Inflammatory macrophage (primary cell): ENCODE data around the gene ANKRD66.
A peak's percentile ranks its signal among the peaks of the same experiment; 100 is the strongest.
"Not testable (repeated sequence)": the region's sequence is repeated elsewhere in the genome, so short reads cannot be mapped to it uniquely, and the experiment has no call there.

Source experiments
- DNase-seq, 2 donors: peaks; one replicate each; pipeline ENCODE4 v3.0.0-alpha.2; 2020 to 2022

Gene ANKRD66

DNA sequence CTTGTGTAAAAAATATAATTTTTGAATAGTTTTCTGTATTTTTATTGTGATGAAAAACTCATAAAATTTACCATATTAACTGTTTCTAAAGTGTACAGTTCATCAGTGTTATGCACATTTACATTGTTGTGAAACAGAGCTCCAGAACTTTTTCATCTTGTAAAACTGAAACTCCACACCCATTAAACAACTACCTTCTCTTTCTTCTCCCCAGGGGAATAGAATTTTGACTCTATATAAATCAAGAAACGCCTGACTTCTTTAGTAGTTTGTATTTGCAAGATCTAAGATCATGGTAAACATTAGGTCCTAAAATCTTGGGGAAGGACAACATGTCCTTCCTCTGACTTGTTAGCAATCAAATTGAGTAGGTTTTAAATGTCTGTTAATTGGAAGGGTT is 9.1 kb downstream of the ANKRD66 start:
- DNase-seq = no peak

DNA sequence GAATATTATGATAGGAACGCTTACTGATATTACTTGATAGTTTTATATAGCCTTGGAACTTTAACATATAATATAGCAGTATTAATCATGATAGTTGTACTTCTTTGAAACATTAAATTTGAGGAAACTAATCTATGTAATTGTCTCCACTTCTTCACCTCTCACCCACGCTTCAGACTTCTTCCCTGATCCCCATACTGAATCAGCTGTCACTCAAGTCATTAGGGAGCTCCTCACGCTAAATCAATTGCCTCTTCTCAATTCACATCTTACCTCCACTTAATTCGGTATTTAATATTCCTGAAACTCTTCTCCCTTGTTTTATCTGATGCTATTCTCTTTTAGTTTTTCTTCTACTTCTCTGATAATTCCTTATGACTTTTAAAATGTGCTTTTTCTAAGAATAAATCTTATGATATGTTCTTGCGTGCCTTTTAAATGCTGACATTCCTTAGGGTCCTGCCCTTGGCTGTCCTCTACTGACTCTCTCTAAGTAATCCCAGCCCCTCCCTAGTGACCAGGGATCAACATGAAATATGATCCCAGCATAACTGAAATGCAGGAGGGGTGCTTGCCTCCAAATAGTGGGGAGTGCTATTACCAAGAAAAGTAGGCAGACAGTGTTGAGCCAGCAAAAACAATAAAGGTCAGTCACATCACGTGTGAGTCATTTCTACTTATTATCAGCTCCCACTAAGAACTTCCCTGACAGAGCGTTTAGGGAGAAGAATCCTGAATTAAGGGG is 9.9 kb downstream of the ANKRD66 start:
- DNase-seq = peak; percentile 67 to 81

DNA sequence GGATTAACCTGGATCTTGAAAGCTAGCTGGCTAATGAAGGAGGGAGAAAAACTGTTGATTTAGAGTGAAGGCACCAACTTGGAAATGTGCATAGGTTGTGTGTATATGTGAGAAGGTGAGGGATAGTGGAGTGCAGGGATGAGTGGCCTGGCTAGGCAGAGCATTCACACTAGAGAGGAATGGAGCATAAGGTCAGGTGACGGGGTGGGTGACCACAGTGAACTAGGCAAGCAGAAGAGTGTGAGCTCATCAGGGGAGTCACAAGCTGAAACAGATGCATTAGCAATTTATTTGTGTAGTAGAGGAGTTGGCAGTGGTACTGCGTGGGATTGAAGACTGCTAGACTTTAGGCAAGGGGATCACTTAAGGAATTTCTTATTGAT is 10.5 kb downstream of the ANKRD66 start:
- peak; percentile 70 to 89 for DNase-seq

DNA sequence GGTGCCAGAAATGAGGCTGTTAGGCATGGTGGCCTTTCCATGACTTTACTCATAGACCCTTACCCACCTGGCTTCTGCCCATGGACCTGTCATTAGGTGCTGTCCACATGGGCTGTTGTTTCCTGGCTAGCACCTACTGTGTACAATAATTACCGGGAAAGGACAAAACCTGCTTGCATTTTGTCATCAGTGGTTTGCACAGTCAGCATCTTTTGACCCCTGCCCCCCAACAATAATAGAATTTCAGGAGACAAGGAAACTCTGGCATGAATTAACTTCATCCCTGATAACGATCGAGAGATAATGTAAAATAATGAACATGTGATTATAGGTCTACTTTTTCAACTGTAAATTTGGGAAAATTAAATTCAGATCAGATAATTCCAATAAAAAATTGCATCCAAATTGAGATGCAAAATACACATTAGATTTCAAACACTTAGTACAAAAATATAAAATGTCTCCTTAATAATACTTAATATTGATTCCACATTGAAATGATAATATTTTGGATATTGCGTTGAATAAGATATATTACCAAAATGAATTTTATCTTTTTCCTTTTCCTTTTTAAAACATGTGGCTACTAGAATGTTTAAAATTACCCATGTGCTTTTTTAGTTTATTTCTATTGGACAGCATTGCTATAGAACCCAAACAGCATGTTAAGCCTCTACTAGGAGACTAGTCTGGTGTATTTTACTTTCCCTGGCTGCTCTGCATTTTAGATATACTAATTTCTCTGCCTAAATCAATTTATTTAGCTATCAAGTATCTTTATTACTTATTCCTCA is 12.4 kb downstream of the ANKRD66 start:
- no peak for DNase-seq

DNA sequence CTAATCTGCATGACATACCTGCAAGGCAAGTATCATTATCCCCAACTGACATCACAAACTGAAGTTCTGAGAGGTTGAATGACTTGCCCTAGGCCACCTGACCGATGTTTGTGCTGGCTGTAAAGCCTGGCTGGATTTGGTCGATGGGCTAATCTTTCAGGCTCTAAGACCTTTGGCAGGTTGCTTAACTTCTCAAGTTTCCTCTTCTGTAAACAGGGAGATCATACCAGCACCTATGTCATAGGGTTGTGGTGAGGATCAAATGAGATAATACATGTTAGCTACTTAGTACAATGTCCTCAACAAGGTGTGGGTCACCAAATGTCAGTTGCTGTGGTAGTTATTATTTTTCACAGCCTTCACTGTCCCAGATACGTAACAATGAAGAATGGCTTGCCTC is 14.2 kb downstream of the ANKRD66 start:
- DNase-seq = peak; percentile 49 to 66

DNA sequence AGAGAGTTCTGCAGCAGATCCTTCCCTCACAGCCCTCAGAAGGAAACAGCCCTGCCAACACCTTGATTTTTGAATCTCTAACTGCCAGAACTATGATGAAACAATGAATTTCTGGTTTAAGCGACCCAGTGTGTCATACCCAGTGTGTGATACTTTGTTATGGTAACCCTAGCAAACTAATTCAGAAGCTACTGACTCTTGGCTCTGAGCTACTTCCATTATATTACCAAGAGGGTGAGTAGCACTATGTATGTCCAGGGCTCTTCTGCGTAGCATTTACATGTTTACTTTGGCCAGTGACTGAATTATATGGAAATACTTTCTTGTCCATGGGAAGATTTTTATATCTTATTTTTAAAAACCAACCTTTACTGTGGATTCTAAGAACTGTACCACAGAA is 16.7 kb downstream of the ANKRD66 start:
- DNase-seq = no peak

DNA sequence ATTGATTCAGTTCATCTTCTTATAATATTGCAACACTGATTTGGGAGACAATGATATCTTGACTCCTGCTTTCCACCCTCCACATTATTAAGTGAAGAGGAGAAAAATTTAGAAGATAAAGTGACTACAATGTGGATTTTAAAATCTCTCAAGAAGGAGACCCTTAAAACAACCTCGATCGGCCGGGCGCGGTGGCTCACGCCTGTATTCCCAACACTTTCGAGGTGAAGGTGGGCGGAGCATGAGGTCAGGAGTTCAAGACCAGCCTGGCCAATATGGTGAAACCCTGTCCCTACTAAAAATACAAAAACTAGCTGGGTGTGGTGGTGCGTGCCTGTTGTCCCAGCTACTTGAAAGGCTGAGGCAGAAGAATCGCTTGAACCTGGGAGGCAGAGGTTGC is 17.5 kb downstream of the ANKRD66 start:
- DNase-seq = not testable (repeated sequence)

DNA sequence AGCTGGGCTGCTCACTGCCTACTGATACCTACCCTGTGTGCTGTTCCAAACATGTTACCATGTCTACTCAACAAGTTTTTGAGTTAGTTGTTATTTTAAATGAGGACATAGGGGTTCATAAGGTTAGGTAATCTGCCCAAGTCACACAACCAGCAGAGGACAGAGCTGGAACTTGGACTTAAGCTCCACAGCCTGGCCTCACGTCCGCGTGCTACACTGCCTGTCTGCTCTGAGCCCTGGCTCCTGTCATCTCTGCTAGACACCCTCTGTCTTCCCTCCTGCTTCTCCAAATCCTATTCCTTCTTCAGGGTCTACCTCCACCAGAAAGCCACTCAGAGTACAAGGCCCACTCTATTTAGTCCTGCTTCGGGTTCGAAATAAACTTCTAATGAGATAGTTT is 18.2 kb downstream of the ANKRD66 start:
- no peak for DNase-seq

DNA sequence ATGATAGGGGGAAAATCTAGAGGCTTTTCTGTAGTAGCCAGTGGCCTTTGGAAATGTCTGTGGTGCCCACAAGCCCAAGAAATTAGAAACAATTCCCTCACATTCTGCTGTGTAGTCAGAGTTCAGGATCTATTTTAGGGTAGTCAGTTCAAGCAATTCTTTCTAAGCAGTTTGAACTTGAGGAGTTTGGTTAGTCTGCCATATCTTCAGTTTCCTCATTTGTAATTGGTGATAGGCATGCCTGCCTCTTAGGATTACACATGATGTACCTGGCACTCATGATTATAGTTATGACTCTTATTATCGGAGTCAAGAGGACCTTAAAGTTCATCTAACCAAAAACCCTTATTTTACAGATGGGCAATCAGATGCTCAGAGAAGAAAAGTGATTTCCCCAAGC is 25.3 kb downstream of the ANKRD66 start:
- peak; percentile 55 to 56 for DNase-seq

DNA sequence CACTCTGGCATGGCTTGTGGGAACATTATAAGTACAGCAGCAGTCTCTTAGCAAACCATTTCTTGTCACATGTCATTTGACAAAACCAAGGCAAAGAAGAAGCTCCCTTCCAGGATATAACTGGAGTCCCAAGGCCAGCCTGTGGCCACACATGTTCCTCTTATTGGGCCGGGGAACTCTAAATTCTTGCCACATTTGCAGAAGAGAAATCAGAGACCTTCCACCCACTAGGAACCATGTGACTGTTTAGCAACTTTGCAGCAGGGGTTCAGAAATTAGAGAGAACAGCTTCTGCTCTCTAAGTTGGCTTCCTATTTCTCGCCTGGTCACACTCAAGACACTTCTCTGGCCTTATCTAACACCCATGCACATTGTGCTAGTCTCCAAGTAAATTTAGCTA is 26.0 kb downstream of the ANKRD66 start:
- DNase-seq = peak; percentile 99

DNA sequence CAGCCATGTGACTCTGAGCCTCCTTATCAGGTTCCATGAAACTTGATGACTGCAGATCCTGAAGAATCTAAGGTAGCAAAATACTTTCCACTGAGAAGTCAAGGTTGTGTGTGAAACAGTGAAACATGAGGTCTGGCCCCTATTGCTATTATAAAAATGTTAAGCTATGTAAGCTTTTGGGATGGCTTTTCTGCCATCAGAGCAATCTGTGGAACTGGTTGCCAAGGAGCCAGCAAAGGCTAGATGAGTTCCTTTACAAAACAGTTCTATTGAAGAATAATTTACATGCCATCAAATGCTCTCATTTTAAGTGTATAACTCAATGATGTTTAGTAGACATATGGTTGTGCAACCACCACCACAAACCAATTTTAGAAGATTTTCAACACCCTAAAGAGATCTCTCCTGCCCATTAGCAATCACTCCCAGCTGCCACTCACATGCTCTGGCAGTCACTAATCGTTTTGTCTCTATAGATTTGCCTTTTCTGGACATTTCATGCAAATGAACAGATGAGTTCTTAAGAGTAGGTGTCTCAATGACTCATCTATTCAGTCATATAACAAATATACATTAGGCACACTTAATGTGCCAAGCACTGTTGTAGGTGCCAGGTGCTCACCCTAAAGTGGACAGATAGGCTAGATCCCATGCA is 26.6 kb downstream of the ANKRD66 start:
- peak; percentile 87 to 90 for DNase-seq

DNA sequence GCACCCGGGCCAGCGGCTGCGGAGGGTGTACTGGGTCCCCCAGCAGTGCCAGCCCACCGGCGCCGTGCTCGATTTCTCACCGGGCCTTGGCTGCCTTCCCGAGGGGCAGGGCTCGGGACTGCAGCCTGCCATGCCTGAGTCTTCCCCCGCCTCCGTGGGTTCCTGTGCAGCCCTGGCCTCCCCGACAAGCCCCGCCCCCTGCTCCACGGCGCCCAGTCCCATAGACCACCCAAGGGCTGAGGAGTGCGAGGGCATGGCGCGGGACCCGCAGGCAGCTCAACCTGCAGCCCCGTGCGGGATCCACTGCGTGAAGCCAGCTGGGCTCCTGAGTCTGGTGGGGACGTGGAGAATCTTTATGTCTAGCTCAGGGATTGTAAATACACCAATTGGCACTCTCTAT is 28.0 kb downstream of the ANKRD66 start:
- not testable (repeated sequence) for DNase-seq

DNA sequence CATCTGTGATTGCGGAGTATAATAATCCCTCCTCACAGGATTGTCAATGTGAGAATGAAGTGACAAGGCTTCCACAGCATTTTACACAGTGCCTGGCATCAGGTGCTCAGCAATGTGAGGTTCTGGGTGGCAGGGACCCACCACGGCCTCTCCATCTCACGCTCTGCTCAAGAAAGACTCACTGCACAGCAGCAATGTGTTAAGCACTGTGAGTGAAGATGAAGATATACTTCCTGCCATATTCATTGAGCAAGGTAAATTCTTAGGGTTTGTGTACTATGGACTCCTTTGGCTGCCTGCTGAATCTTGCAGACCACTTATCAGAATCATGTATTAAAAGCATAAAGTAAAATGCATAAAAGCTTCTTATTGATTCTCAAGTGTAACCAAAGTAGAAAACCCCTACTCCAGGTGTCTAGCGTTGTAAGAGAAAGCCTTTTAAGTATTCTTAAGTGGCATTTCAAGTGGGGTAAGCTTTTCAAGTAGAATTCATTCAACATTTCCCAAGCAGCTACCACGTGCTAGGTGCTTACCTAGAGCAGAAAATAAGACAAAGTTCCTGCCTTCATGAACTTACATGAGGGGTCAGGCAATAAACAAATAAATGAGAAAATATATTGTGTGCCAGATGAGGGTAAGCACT is 29.5 kb downstream of the ANKRD66 start:
- DNase-seq = no peak

DNA sequence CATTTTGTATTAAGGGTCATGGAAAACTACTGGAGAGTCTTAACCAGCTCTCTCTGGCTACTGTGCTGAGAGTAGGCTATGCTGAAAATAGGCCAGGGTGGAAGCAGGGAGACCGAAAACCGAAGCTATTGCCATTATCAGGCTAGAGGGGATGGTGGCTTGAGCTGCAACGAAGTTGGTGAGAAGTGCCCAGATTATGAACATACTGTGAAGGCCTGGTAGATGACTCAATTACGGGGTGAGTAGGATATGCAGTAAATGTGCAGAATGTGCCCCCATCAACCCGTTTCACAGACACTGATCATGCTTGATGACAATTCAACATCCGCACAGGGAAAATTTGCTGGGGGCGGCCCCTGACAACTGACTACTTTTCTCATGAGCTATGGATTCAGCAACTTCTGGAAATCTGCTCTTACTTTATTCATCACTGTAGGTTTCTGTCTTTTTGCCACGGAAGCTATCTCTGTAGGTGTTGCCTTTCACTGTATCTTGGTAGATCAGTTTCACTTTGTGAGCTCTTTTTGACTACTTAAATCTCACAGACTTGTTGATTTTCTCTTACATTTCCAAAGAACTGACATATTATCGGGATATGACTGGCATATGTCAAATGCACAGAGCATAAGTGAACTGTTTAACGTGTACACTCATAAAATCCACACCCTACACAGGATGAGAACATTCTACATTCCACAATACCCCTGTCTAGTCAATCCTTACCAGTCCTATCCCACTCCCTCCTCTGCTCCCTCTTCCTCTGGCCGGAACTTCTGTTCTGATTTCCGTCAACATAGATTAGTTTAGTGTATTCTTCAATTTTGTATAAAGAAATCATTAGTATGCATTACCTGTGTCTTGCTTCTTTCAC is 31.0 kb downstream of the ANKRD66 start:
- no peak for DNase-seq

DNA sequence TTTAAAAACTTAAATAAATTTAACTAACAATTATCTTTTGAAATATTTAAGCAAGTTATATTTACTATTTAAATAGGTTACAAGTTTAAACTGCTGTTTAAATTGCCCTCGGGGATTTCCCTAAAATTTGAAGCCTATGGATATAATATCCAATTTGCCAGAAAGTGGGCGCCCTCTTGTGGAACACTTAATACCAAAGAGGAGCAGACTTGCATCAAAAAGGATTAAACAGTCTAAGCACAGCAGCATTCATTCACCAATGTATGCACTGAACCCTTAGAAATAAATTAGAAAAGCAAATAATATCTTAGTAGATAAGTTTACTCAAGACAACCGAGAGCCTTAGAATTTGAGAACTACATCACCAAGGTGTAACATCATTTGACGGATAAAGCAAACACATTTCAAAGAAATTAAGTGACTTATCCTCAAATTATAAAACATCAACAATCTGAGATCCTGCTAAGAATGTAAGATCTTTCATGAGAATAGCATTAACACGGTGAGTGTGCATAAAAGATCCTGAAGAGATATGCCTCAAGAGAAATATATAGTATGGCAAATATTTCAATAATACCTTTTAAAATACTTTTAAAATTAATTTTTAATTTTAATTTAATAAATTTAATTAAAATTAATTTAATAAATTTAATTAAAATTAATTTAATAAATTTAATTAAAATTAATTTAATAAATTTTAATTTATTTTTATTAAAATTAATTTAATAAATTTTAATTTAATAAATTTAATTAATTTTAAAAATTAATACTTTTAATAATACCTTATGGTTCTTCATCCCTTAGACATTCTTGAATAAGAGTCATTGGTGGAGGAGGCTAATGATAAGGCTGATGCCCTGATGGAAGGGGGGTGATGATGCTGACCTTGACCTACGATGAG is 35.0 kb downstream of the ANKRD66 start:
- peak; percentile 88 to 90 for DNase-seq

DNA sequence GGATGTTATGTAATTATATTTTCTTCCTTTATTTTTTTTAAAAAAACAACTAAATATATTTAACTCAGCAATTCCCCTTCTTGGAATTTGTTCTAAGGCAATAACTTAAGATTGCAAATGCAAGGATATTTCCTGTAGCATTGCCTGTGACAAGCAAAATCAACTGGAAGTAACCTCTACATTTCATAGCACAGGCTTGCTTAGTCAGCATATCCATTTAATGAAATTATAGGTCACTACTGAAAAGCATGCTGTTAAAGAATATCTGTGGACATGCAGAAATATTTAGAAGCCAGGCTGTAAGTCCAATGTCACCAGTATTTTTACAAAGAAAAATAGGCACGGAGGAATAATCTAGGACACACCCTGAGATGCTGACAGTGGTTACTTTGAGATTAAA is 37.8 kb downstream of the ANKRD66 start:
- no peak for DNase-seq

DNA sequence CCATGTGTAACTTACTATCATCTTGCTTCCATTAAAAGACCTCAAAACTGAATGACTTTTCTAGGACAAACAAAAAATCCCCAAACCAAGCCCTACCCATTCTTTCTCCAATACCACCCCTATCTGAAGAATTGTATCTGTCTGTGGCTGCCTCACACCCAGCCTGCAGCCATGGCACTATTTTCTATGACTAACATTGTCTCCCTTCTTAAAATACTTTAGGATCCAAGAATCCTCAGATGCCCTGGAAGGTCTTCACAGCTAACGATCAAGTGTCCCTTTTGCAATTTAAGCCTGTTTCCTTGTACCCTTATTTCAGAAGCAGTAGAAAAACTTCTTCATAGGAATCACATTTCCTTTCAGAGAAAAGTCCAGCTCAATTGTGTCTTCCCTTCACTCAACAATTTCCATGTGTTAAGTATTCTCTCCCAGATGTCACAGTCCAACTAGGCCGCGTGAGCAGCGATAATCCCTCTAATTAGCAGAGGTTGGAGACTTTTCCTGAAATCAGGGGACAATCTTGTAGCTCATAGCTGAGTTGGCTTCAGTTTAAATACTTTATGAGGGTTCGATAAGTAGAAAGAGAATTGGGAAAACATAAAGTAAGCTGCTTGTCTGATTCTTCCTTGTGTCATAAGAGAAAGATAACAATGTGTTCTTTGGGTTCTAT is 41.3 kb downstream of the ANKRD66 start:
- DNase-seq = no peak

DNA sequence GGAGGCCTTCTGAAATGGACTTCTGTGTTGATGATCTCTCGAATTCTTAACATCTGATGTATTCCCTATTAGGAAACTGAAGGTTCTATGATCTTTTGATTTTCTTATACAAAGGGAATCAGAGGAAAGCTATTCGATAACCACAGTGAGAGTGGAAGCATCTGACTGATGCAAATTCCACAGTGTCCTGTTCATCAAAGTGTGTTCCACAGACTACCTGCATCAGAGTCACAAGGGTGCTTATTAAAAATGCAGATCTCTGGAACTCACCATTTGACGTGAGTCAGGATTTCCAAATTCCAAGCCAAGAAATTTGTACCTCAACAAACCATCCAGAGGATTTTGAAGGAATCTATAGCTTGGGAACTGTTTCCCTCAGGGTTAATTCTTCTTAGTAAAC is 42.1 kb downstream of the ANKRD66 start:
- no peak for DNase-seq

DNA sequence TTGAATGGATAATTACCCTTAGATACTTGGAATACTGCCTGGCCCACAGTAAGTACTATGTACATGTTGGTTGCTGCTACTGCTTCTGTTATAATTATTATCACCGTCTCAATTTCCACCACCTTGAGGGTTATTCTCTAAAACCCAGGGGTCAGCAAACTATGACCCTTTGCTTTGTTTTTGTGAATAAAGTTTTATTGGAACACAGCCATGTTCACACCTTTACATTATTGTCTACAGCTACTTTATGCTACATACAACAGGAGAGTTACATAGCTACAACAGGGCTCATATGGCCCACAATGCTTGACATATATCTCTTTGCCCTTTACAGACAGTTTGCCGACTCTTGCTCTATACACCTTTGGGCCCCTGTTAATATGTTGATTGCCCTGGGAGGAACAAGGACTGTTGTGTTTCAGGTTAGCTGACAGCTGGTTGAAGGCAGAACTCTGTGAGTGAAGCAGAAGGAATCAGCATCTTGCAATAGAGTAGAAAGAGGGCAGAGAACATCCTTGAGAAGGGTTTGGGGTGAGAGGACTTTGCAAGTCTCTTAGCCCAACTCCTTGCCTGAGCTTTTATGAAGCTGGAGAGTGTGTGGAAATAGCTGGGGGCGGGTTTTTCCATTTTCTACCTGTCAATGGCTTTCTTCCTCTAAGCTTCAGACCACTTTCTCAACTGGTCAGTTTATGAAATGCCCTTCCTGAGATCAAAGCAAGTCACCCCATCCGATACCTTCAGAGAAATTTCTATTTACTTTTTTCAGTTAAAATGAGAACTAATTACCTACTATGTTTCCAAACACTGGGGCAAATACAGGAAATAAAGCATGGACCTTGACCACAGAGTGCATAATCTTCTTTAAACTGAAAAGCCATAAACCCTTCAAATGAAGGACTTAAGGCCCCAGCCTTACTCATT is 43.0 kb downstream of the ANKRD66 start:
- no peak for DNase-seq
